Upper lobe of left lung (tissue), 6 donors: ENCODE data around the gene KIF2C. TPM values are rescaled to one million over a fixed set of nuclear protein-coding genes. Genes with fewer than 3 reads are reported as not detected.
"Not testable (repeated sequence)": the region's sequence is repeated elsewhere in the genome, so short reads cannot be mapped to it uniquely, and the experiment has no call there.

Experiments used
- ATAC-seq, 2 donors: fragments of 200-7000 bp; cut with Tn5 transposase; one replicate each; pipeline ENCODE4 v1.9.1; 2022; ENCODE audit warnings: mild to moderate bottlenecking in 2 of 2, moderate library complexity in 2 of 2; ENCODE audit not compliant: low FRiP score in 2 of 2
- DNase-seq, 2 donors: peaks; one replicate each; pipeline ENCODE4 v3.0.0-alpha.2; 2019 to 2020
- H3K27ac ChIP-seq, 4 donors: fragments of 200-600 bp; sonication (generic); one replicate each; pipeline ENCODE4 v1.5.1; 2016 to 2019
- H3K27me3 ChIP-seq, 4 donors: fragments of 200-600 bp; sonication (generic); one replicate each; pipeline ENCODE4 v1.5.1; 2017 to 2019
- H3K36me3 ChIP-seq, 4 donors: fragments of 200-600 bp; sonication (generic); one replicate each; pipeline ENCODE4 v1.5.1; 2016 to 2019
- H3K4me1 ChIP-seq, 4 donors: fragments of 200-600 bp; sonication (generic); one replicate each; pipeline ENCODE4 v1.5.1; 2018 to 2019
- H3K4me3 ChIP-seq, 4 donors: fragments of 200-600 bp; sonication (generic); one replicate each; pipeline ENCODE4 v1.5.1; 2017 to 2019; ENCODE audit warnings: mild to moderate bottlenecking in 2 of 4, moderate library complexity in 1 of 4
- H3K9me3 ChIP-seq, 4 donors: fragments of 200-600 bp; sonication (generic); one replicate each; pipeline ENCODE4 v1.5.1; 2018 to 2019
- EP300 ChIP-seq, 4 donors: sonication (generic); formaldehyde crosslinking; IDR thresholded peaks; one replicate each; pipeline ENCODE4 v1.5.1; 2017; ENCODE audit warnings: antibody characterized with exemption in 4 of 4, control low read depth in 2 of 4
- POLR2A ChIP-seq, 4 donors: fragments of 450-650 bp; IDR thresholded peaks; one replicate each; pipeline ENCODE4 v1.5.1; 2016 to 2017; ENCODE audit warnings: antibody characterized with exemption in 4 of 4, mild to moderate bottlenecking in 2 of 4
- POLR2AphosphoS5 ChIP-seq, 2 donors: sonication (generic); formaldehyde crosslinking; IDR thresholded peaks; one replicate each; pipeline ENCODE4 v1.5.1; 2017; ENCODE audit warnings: antibody characterized with exemption in 2 of 2
- WGBS, 2 donors: methylation state at CpG; one replicate each; pipeline ENCODE4 v1.1.5; 2017 to 2018; 5-methylcytosine and 5-hydroxymethylcytosine counted together
- total RNA-seq, 6 donors: library from RNA; depleted of rRNA in 4 of 6; stranded (reverse); fragments of >200 nt in 4 of 6; gene quantifications; one replicate each; pipeline versions ENCODE4 v1.1.0 to v1.2.1, GENCODE V29; 2016 to 2021
- TF ChIP-seq, protein P1 (sequence below), 6 experiments: fragments of 450-650 bp in 4 of 6; fragments of 200-600 bp in 2 of 6; sonication (generic) in 2 of 6; IDR thresholded peaks; one replicate each; pipeline ENCODE4 v1.5.1; 2016 to 2019; ENCODE audit warnings: antibody characterized with exemption in 6 of 6
- donor health status: DM: no; HTN: no; CAD: no; lungs with moderate emphysema.
- donor health status: DM: no; HTN: yes; CAD: no; lungs with severe emphysema.

Gene KIF2C
- total RNA-seq, 6 donors from 2014 or later = 1.5 to 2.7 (median 2.6) TPM; not detected in 1

DNA sequence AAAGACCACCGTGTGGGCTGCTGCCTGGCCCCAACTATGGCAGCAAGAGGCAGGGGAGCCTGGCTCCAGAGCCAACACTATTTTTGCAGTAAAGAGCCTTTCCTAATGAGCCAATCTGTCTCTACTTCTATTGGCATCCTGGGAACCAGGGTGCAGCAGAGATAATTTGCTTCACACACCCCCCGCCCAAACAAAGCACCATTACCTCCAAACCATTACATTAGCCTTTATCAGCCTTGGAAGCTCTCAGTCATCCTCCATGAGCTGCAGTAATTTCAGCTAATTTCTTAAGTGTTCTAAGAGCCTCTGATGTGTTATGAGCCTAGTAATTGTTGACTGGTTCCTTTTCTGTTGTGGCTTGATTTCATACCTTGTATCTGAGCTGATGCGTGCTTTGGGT, 43.5 kb upstream of the KIF2C start:
- 85 to 89% methylated on average over 3 of the region's 3 CpGs for WGBS, 2 donors

DNA sequence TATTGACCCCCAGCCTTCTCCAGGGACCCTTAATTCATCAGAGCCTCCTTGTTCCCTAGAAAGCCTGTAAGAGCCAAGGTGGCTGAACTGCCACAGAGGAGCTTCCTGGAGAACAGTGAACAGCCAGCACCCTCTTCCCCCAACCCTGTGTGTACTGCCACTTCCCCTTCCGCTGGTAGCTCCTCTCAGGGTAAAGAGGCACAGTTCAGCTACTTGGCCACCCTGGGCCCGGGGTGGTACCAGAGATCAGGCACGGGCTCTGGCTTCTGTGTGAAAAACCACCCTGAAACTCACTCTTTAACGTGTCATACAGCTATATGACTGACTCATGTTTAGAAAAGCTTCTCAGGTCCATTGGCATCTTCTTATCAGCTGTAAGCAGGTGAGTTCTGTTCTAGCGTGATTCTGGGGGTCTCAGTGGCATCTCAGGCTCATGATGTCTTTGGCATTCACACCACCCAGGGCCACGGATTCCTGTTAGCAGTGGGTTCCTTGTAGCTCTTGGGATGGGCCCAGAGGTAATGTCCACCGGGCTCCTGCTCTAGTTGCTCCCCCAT, 42.8 kb upstream of the KIF2C start:
- 69 to 80% methylated on average over 7 of the region's 7 CpGs for WGBS, 2 donors
- peak; percentile 40 to 68 for ATAC-seq

More for the DNA sequence above, 43.5 kb upstream of the KIF2C start:
- H3K27ac ChIP-seq = no peak overlapping the region
- no peak for TF ChIP-seq POLR2A (IDR thresholded peaks at IDR 0.05)
- TF ChIP-seq, protein P1, sequence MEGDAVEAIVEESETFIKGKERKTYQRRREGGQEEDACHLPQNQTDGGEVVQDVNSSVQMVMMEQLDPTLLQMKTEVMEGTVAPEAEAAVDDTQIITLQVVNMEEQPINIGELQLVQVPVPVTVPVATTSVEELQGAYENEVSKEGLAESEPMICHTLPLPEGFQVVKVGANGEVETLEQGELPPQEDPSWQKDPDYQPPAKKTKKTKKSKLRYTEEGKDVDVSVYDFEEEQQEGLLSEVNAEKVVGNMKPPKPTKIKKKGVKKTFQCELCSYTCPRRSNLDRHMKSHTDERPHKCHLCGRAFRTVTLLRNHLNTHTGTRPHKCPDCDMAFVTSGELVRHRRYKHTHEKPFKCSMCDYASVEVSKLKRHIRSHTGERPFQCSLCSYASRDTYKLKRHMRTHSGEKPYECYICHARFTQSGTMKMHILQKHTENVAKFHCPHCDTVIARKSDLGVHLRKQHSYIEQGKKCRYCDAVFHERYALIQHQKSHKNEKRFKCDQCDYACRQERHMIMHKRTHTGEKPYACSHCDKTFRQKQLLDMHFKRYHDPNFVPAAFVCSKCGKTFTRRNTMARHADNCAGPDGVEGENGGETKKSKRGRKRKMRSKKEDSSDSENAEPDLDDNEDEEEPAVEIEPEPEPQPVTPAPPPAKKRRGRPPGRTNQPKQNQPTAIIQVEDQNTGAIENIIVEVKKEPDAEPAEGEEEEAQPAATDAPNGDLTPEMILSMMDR (IDR thresholded peaks at IDR 0.05) = no peak
- TF ChIP-seq POLR2AphosphoS5 (IDR thresholded peaks at IDR 0.05) = no peak
- no peak for TF ChIP-seq EP300 (IDR thresholded peaks at IDR 0.05)
- DNase-seq = no peak
- H3K9me3 ChIP-seq = no peaks in the 10 kb centered on the region
- no peaks in the 10 kb centered on the region for H3K27me3 ChIP-seq
- H3K4me3 ChIP-seq = no peak overlapping the region
- H3K36me3 ChIP-seq = no peaks in the 10 kb centered on the region
- no peak for ATAC-seq
- H3K4me1 ChIP-seq = peaks cover 0 to 4% (median under 1%) of the 10 kb centered on the region in 4 donors

DNA sequence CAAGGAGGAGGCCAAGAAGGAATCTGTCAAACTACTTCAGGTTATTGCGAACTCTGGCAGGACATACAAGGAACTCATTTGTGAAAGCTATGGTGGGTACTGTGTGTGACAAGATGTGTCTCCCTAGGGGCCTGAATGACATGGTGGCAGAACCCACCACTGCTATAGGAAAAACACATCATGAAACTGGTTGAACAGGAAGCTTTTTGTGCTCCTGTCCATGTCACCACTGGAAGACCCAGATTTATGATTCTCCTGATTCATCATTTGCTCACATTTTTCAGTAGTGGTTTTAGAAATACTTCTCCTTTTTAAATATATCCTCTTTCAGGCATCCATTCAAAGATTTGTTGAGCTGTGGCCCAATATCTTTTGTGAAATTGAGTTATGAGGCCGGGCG, 41.5 kb upstream of the KIF2C start:
- ATAC-seq (no peak), DNase-seq (no peak)
- H3K9me3 ChIP-seq = no peaks in the 10 kb centered on the region
- H3K36me3 ChIP-seq = no peaks in the 10 kb centered on the region
- no peak overlapping the region for H3K27ac ChIP-seq
- no peaks in the 10 kb centered on the region for H3K27me3 ChIP-seq
- TF ChIP-seq POLR2AphosphoS5 (IDR thresholded peaks at IDR 0.05) = no peak
- TF ChIP-seq, protein P1 (IDR thresholded peaks at IDR 0.05) = no peak
- TF ChIP-seq EP300 (IDR thresholded peaks at IDR 0.05) = no peak
- TF ChIP-seq POLR2A (IDR thresholded peaks at IDR 0.05) = no peak
- H3K4me1 ChIP-seq = peaks cover 0 to 4% (median 2%) of the 10 kb centered on the region in 4 donors
- H3K4me3 ChIP-seq = no peak overlapping the region
- WGBS, 2 donors = 75 to 81% methylated on average over 3 of the region's 3 CpGs

More for the DNA sequence above, 42.8 kb upstream of the KIF2C start:
- Histone ChIP-seq H3K9me3 (no peaks in the 10 kb centered on the region), H3K4me1 (peaks cover 0 to 4% (median 2%) of the 10 kb centered on the region in 4 donors), H3K27ac (no peak overlapping the region), H3K27me3 (no peaks in the 10 kb centered on the region), H3K4me3 (no peak overlapping the region), H3K36me3 (no peaks in the 10 kb centered on the region)
- TF ChIP-seq, protein P1 (IDR thresholded peaks at IDR 0.05) = no peak
- TF ChIP-seq POLR2A (IDR thresholded peaks at IDR 0.05) = no peak
- TF ChIP-seq EP300 (IDR thresholded peaks at IDR 0.05) = no peak
- no peak for TF ChIP-seq POLR2AphosphoS5 (IDR thresholded peaks at IDR 0.05)
- DNase-seq = peak in 1 of 2 donors; percentile 48

DNA sequence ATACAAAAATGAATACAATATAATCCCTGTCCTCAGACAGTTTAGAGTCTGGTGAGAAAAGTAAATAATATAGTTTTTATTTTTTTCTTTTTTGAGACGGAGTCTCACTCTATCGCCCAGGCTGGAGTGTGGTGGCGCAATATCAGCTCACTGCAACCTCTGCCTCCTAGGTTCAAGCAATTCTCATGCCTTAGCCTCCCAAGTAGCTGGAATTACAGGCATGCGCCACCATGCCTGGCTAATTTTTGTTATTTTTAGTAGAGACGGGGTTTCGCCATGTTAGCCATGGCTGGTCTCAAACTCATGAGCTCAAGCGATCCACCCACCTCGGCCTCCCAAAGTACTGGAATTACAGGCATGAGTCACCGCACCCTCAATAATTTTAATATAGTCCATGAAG, 40.3 kb upstream of the KIF2C start:
- WGBS, 2 donors = 84 to 87% methylated on average over 9 of the region's 9 CpGs
- H3K4me3 ChIP-seq, DNase-seq, H3K4me1 ChIP-seq, ATAC-seq, H3K36me3 ChIP-seq, H3K9me3 ChIP-seq, H3K27me3 ChIP-seq, H3K27ac ChIP-seq: not testable (repeated sequence)

DNA sequence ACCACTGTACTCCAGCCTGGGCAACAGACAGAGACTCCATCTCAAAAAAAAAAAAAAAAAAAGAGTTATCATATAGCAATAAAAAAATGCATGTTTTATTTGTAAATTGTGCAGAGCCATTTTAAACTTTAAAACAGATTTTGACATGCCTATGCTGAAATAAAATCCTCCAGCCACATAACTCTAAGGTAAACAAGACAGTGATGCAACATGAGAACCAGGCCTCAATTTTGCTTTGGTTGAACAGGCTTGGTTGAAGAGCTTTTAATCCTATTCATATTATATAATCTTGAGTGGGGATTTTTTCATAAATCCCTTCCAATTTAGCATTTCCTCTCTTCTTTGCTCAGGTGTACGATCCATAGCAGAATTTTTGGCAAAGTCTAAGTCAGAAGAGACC, 39.1 kb upstream of the KIF2C start:
- Histone ChIP-seq H3K27ac (no peak overlapping the region), H3K4me3 (no peak overlapping the region), H3K36me3 (no peaks in the 10 kb centered on the region), H3K27me3 (no peaks in the 10 kb centered on the region), H3K4me1 (peaks cover 0 to 4% (median 2%) of the 10 kb centered on the region in 4 donors), H3K9me3 (no peaks in the 10 kb centered on the region)
- DNase-seq (no peak), ATAC-seq (no peak)
- TF ChIP-seq POLR2AphosphoS5 (IDR thresholded peaks at IDR 0.05) (no peak), POLR2A (IDR thresholded peaks at IDR 0.05) (no peak), EP300 (IDR thresholded peaks at IDR 0.05) (no peak)
- TF ChIP-seq, protein P1 (IDR thresholded peaks at IDR 0.05) = no peak
- WGBS, 2 donors = 74 to 75% methylated on average over 1 of the region's 1 CpG
